Measurements from ENCODE around the gene NSUN7.

DNA sequence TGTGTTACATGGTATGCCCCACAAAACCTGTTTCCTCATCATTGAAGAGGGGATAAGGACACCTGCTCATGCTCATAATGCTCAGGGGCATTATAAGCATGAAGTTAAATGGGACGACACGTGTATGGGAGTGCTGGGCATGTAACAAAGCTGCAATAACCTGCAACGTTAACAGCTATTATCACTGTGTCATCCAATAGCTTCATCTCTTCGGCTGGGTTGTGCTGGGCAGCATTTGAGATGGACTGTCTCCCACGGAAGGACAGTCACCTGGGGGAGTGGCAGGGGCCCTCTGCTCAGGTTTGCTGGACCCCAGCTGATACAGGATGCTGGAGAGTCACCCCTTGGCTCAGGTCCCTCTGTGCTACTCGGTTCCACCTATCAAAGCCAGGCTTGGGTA is 94.5 kb downstream of the NSUN7 start:
- TF ChIP-seq, protein P1, sequence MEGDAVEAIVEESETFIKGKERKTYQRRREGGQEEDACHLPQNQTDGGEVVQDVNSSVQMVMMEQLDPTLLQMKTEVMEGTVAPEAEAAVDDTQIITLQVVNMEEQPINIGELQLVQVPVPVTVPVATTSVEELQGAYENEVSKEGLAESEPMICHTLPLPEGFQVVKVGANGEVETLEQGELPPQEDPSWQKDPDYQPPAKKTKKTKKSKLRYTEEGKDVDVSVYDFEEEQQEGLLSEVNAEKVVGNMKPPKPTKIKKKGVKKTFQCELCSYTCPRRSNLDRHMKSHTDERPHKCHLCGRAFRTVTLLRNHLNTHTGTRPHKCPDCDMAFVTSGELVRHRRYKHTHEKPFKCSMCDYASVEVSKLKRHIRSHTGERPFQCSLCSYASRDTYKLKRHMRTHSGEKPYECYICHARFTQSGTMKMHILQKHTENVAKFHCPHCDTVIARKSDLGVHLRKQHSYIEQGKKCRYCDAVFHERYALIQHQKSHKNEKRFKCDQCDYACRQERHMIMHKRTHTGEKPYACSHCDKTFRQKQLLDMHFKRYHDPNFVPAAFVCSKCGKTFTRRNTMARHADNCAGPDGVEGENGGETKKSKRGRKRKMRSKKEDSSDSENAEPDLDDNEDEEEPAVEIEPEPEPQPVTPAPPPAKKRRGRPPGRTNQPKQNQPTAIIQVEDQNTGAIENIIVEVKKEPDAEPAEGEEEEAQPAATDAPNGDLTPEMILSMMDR (conservative IDR thresholded peaks at IDR 0.05; ENCODE audit: low read length): no peak
- TF ChIP-seq EZH2phosphoT487 (IDR thresholded peaks at IDR 0.05; ENCODE audit: borderline replicate concordance): no peak

Measured in Loucy (cell line).